Immature natural killer cell (primary cell): Measurements from ENCODE around the gene AXIN1. TPM values are rescaled to one million over a fixed set of nuclear protein-coding genes. Genes with fewer than 3 reads are reported as not detected.

ENCODE experiments used
- DNase-seq, 3 donors: peaks; one replicate each; pipeline ENCODE4 v3.0.0; 2022; ENCODE audit warnings: mixed read lengths in 1 of 3
- H3K27ac Mint-ChIP-seq, 6 donors: one replicate each; pipeline ENCODE4 v1.8.0; 2020; ENCODE audit warnings: mixed read lengths in 6 of 6, mild to moderate bottlenecking in 5 of 6, inconsistent platforms in 4 of 6, moderate library complexity in 3 of 6
- H3K27me3 Mint-ChIP-seq, 3 donors: one replicate each; pipeline ENCODE4 v1.8.0; 2020 to 2021; ENCODE audit warnings: low read depth in 3 of 3, mild to moderate bottlenecking in 3 of 3, mixed read lengths in 3 of 3, moderate library complexity in 3 of 3, inconsistent platforms in 1 of 3
- H3K36me3 Mint-ChIP-seq, 3 donors: one replicate each; pipeline ENCODE4 v1.8.0; 2020; ENCODE audit warnings: mixed read lengths in 3 of 3, inconsistent platforms in 2 of 3, mild to moderate bottlenecking in 2 of 3
- H3K4me1 Mint-ChIP-seq, 2 donors: one replicate each; pipeline ENCODE4 v1.8.0; 2020; ENCODE audit warnings: inconsistent platforms in 2 of 2, mild to moderate bottlenecking in 2 of 2, mixed read lengths in 2 of 2, moderate library complexity in 1 of 2
- H3K4me3 Mint-ChIP-seq, 5 donors: one replicate each; pipeline ENCODE4 v1.8.0; 2020; ENCODE audit warnings: mild to moderate bottlenecking in 5 of 5, mixed read lengths in 5 of 5, inconsistent platforms in 3 of 5, moderate library complexity in 3 of 5
- H3K9me3 Mint-ChIP-seq, 6 donors: one replicate each; pipeline ENCODE4 v1.8.0; 2020; ENCODE audit warnings: mild to moderate bottlenecking in 6 of 6, mixed read lengths in 6 of 6, inconsistent platforms in 4 of 6, moderate library complexity in 3 of 6
- polyA plus RNA-seq, 3 donors: library from polyadenylated mRNA; unstranded; fragments of 300-500 nt; fragmentation: Illumina TruSeq; gene quantifications; one replicate each; pipeline ENCODE4 v1.2.3, GENCODE V29; 2021

Gene AXIN1
- polyA plus RNA-seq, 3 donors from 2014 or later, result 1.9 to 12.5 (median 5.2) TPM

GRCh38 chr16:377419-377951 lies 25.0 kb upstream of the AXIN1 start:
- no peaks in the 10 kb centered on the region for H3K36me3 Mint-ChIP-seq
- no peak for DNase-seq
- H3K9me3 Mint-ChIP-seq, result no peaks in the 10 kb centered on the region
- no peak overlapping the region for H3K27ac Mint-ChIP-seq
- H3K27me3 Mint-ChIP-seq, result peaks cover 2 to 5% (median 4%) of the 10 kb centered on the region in 3 donors
- H3K4me3 Mint-ChIP-seq, result no peak overlapping the region
- peaks cover 3 to 12% of the 10 kb centered on the region in 2 donors for H3K4me1 Mint-ChIP-seq

GRCh38 chr16:376817-377418 lies 24.4 kb upstream of the AXIN1 start:
- H3K36me3 Mint-ChIP-seq, result no peaks in the 10 kb centered on the region
- DNase-seq, result no peak
- H3K4me1 Mint-ChIP-seq, result peaks cover 0 to 11% of the 10 kb centered on the region in 2 donors
- no peak overlapping the region for H3K4me3 Mint-ChIP-seq
- no peak overlapping the region for H3K27ac Mint-ChIP-seq
- H3K9me3 Mint-ChIP-seq, result no peaks in the 10 kb centered on the region
- H3K27me3 Mint-ChIP-seq, result peaks cover 0 to 3% (median 1%) of the 10 kb centered on the region in 3 donors

DNA sequence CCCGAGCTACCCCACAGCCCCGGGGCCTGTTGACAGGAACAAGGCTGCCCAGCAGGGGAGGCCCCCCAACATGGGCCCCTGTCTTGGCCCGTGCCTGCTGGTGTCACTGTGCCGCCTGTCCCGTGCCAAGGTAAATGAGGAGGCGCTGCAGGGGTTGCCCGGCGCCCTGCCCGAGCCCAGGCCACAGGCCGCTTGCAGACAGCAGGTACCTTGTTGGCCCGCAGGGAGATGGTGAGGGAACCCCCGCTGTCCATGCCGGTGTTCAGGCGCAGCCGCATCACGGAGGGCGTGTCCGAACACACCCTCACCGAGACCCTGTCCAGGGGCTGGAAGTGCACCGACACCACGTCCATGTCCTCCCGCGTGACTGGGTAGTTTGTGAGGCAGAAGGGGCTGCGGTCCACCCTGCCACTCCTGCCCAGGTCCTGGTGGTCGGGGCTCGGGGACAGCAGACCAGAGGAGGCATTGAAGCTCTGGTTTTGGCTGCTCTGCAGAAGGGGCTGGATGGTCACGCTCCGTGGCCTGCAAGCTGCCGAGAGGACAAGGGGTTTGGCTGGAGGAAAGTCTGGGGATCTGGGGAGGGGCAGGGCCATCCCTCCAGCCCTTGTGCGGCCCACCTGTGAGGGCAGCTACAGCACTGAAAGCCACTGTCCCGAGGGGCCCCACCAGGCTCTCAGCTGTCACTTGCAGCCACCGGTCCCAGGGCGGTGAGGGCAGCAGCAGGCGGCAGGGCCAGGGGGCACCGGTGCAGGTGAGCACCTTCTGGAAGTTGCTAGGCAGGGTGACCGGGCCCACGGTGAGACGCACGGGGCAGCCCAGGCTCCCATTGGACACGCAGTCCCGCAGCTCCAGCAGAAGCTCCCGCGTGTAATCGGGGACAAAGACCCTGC lies 23.6 kb upstream of the AXIN1 start:
- H3K27me3 Mint-ChIP-seq, result peaks cover 0 to 3% (median 1%) of the 10 kb centered on the region in 3 donors
- no peak overlapping the region for H3K4me3 Mint-ChIP-seq
- no peaks in the 10 kb centered on the region for H3K36me3 Mint-ChIP-seq
- H3K9me3 Mint-ChIP-seq, result no peaks in the 10 kb centered on the region
- no peak for DNase-seq
- peaks cover 0 to 13% of the 10 kb centered on the region in 2 donors for H3K4me1 Mint-ChIP-seq
- H3K27ac Mint-ChIP-seq, result no peak overlapping the region

DNA sequence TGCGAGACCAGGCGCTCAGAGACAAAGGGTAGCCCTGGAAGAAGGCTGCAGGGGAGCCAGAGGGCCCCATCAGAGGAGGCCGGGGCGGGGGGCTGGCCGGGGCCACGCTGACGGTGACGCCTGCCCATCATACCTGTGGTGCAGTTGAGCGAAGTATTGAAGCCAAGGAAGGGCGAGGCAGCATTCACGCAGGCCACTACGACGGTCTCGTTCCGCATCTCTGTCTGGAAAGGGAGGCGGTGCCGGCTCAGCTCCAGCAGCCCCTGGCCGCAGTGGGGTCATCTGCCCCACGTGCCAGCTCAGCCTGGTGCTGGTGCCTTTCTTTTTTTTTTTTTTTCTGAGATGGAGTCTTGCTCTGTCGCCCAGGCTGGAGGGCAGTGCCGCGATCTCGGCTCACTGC lies 22.7 kb upstream of the AXIN1 start:
- Mint-ChIP-seq H3K4me3 (no peak overlapping the region), H3K36me3 (peaks cover 0 to 3% (median 3%) of the 10 kb centered on the region in 3 donors), H3K27me3 (peaks cover 0 to 3% (median 3%) of the 10 kb centered on the region in 3 donors), H3K27ac (no peak overlapping the region), H3K4me1 (peaks cover 7 to 17% of the 10 kb centered on the region in 2 donors), H3K9me3 (no peaks in the 10 kb centered on the region)
- no peak for DNase-seq

DNA sequence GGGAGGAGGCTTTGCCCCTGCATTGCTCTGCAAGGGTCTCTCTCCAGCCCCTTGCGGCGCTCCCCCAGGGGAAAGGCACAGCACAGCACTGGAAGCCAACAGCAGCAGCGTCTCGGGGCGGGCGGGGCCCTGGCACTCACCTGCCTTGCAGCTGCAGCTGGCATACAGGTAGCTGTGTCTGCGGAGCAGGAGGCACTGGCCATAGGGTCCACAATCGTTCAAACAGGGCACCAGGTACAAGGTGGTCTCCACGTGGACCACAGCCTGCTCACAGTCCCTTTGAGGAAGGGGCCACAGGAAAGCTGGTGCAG lies 22.0 kb upstream of the AXIN1 start:
- peaks cover 0 to 3% (median 0%) of the 10 kb centered on the region in 3 donors for H3K27me3 Mint-ChIP-seq

DNA sequence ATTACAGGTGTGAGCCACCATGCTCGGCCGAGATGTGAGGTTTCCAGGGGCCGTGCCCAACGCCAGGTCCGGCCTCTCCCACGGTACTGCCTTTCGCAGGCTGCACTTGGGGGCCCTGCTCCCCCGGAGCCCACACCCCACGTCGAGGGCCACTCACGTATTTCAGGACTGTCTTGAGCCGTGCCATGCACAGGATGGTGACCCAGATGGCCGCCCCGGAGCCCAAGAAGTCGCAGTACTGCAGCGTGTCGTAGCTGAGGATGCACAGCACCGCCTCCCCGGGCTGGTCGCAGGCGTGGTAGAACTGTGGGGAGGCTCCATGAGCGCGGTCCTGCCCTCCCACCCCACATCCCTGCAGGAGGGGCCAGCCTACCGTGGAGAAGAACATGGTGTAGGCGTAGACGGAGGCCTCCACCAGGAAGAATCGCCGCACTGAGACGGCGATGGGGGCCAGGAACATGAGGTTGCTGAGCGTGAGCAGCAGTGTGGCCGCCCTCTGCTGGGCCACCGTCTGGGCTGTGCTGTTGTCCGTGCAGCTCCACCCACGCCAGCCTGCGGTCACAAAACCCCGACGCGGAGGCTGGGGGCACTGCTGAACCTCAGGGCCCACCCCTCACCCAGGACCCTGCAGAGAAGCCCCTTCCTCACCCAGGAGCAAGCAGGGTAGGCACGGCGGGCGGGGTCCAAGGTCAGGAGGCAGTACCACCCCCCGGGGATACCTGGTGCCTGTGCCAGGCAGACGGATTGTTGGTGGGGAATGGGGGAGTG lies 21.5 kb upstream of the AXIN1 start:
- H3K36me3 Mint-ChIP-seq, result peaks cover 0 to 3% (median 3%) of the 10 kb centered on the region in 3 donors
- peaks cover 0 to 3% (median 0%) of the 10 kb centered on the region in 3 donors for H3K27me3 Mint-ChIP-seq
- H3K4me3 Mint-ChIP-seq, result no peak overlapping the region
- no peak for DNase-seq
- H3K27ac Mint-ChIP-seq, result no peak overlapping the region
- no peaks in the 10 kb centered on the region for H3K9me3 Mint-ChIP-seq
- H3K4me1 Mint-ChIP-seq, result peaks cover 12 to 17% of the 10 kb centered on the region in 2 donors

More for the DNA sequence above, 22.0 kb upstream of the AXIN1 start:
- Mint-ChIP-seq H3K9me3 (no peaks in the 10 kb centered on the region), H3K4me1 (peaks cover 12 to 14% of the 10 kb centered on the region in 2 donors), H3K36me3 (peaks cover 0 to 3% (median 3%) of the 10 kb centered on the region in 3 donors), H3K4me3 (no peak overlapping the region), H3K27ac (no peak overlapping the region)
- no peak for DNase-seq

DNA sequence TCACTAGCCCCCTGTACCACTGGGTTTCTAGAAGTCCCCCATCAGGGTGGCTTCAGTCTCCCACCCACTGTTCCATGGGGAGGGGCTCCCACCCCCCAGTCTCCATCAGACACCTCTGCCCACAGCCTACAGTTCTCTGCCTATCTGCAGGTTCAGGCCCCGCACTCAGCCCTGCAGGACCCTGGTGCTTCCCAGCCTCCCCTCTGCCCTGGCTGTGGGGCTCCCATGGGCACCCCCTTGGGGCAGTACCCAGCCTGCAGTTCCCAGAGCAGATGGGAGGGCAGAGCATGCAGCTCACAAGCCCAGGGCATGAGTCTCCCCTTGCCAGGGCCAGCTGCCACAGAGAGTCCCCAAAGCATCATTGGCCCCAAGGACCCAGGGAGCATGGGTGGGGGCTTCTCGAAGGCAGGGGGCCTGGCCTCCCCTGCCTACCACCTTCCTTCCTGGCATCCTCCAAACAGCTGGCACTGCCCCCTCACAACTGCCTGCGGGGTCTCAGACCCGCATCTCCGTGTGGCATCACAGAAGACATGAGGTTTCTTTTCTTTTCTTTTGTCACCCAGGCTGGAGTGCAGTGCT lies 20.6 kb upstream of the AXIN1 start:
- H3K36me3 Mint-ChIP-seq, result peaks cover 0 to 3% (median 3%) of the 10 kb centered on the region in 3 donors
- H3K9me3 Mint-ChIP-seq, result no peaks in the 10 kb centered on the region
- H3K27me3 Mint-ChIP-seq, result peaks cover 0 to 3% (median 0%) of the 10 kb centered on the region in 3 donors
- H3K27ac Mint-ChIP-seq, result peak overlapping the region in 2 of 6 donors; percentile 20 to 61
- peaks cover 12 to 17% of the 10 kb centered on the region in 2 donors for H3K4me1 Mint-ChIP-seq
- no peak for DNase-seq
- no peak overlapping the region for H3K4me3 Mint-ChIP-seq

- no peak for DNase-seq
- Mint-ChIP-seq H3K4me1 (peaks cover 12 to 17% of the 10 kb centered on the region in 2 donors), H3K9me3 (no peaks in the 10 kb centered on the region), H3K36me3 (peaks cover 0 to 3% (median 3%) of the 10 kb centered on the region in 3 donors), H3K27ac (no peak overlapping the region), H3K27me3 (peaks cover 0 to 3% (median 0%) of the 10 kb centered on the region in 3 donors), H3K4me3 (no peak overlapping the region)
Observed at GRCh38 chr16:372302-372983, 19.9 kb upstream of the AXIN1 start.

GRCh38 chr16:371515-372301 lies 19.2 kb upstream of the AXIN1 start:
- DNase-seq, result no peak
- no peaks in the 10 kb centered on the region for H3K9me3 Mint-ChIP-seq
- peaks cover 0 to 3% (median 0%) of the 10 kb centered on the region in 3 donors for H3K27me3 Mint-ChIP-seq
- peak overlapping the region in 2 of 6 donors; percentile 53 to 80 for H3K27ac Mint-ChIP-seq
- H3K4me3 Mint-ChIP-seq, result no peak overlapping the region
- peaks cover 12 to 17% of the 10 kb centered on the region in 2 donors for H3K4me1 Mint-ChIP-seq
- H3K36me3 Mint-ChIP-seq, result peaks cover 0 to 9% (median 7%) of the 10 kb centered on the region in 3 donors

- Mint-ChIP-seq H3K4me1 (peaks cover 12 to 17% of the 10 kb centered on the region in 2 donors), H3K36me3 (peaks cover 0 to 10% (median 7%) of the 10 kb centered on the region in 3 donors), H3K27ac (peak overlapping the region; percentile 80 to 94 (median 86)), H3K4me3 (peak overlapping the region; percentile 85 to 95 (median 89)), H3K27me3 (peaks cover 0 to 3% (median 0%) of the 10 kb centered on the region in 3 donors), H3K9me3 (no peaks in the 10 kb centered on the region)
- DNase-seq, result no peak
Observed at GRCh38 chr16:370979-371514, 18.5 kb upstream of the AXIN1 start.

DNA sequence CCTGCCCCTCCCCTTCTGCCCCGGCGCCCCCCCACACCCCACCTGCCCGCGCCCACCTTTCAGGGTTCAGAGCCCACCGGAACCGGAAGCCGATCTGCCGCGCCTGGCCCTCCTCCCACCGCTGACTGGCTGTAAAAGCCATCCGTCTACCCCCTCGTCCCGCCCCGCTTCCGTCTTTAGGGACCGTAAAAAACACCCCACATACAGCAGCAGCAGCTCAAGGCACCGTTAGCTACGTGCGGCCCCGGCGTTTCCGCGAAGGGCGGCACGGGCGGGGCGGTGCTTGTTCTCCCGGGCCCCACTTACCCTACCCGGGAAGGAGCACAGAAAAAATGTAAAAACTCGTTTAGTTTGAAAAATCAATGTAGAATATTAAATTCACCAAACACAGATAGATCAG lies 17.9 kb upstream of the AXIN1 start, which contains the start of gene MRPL28:
Gene MRPL28, minus strand, starts transcription at position 96 of the 400 bp plus-strand sequence. CDS start 320 bp downstream, outside the sequence.
- H3K4me1 Mint-ChIP-seq, result peaks cover 12 to 17% of the 10 kb centered on the region in 2 donors
- H3K4me3 Mint-ChIP-seq, result peak within 1 kb of the TSS; percentile 85 to 95 (median 89)

More for the DNA sequence above, 17.9 kb upstream of the AXIN1 start, which contains the start of gene MRPL28:
- DNase-seq, result peak; percentile 88 to 92 (median 91)
- H3K36me3 Mint-ChIP-seq, result peaks cover 0 to 10% (median 7%) of the 10 kb centered on the region in 3 donors
- H3K27ac Mint-ChIP-seq, result peak within 1 kb of the TSS; percentile 80 to 94 (median 86)
- peaks cover 0 to 3% (median 0%) of the 10 kb centered on the region in 3 donors for H3K27me3 Mint-ChIP-seq
- H3K9me3 Mint-ChIP-seq, result no peaks in the 10 kb centered on the region
